Kidney glomerular epithelial cell (primary cell): Measurements from ENCODE around the gene MSANTD1.

ENCODE experiments used
- DNase-seq: peaks from one replicate; lab custom pipeline; 2025; lab: John Stamatoyannopoulos, UW

MSANTD1 gene

DNA sequence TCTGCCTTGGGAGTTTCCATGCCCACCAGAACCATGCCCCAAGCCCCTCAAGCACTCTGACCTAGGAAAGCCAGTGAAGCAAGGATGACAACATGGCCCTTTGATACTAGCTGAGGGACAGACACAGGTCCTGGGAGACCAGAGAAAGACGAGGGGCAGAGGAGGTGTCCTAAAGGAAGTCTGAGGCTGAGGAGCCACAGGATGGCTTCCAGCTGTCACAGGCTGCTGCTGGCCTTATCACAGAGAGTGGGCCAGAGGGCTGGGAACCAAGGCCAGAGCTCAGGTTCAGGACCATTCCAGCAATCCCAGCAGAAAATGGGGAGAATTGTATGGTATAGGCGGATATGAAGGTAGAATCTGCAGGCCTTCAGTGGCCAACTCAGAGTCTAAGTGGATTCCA, 31.7 kb upstream of the MSANTD1 start:
- no peak for DNase-seq

DNA sequence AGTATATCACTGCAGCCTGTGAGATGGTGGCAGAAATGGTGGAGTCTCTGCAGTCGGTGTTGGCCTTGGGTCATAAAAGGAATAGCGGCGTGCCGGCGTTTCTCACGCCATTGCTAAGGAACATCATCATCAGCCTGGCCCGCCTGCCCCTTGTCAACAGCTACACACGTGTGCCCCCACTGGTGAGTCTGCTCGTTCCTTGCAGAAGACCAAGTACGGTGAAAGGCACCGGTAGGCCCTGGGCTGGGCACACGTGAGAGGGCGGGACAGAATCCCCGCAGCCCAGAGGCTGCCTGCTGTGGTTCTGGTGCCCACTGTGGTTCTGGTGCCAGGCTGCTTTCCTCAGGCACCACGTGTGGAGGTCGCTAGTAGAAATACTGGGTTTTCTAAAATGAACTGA, 31.2 kb upstream of the MSANTD1 start:
- no peak for DNase-seq

DNA sequence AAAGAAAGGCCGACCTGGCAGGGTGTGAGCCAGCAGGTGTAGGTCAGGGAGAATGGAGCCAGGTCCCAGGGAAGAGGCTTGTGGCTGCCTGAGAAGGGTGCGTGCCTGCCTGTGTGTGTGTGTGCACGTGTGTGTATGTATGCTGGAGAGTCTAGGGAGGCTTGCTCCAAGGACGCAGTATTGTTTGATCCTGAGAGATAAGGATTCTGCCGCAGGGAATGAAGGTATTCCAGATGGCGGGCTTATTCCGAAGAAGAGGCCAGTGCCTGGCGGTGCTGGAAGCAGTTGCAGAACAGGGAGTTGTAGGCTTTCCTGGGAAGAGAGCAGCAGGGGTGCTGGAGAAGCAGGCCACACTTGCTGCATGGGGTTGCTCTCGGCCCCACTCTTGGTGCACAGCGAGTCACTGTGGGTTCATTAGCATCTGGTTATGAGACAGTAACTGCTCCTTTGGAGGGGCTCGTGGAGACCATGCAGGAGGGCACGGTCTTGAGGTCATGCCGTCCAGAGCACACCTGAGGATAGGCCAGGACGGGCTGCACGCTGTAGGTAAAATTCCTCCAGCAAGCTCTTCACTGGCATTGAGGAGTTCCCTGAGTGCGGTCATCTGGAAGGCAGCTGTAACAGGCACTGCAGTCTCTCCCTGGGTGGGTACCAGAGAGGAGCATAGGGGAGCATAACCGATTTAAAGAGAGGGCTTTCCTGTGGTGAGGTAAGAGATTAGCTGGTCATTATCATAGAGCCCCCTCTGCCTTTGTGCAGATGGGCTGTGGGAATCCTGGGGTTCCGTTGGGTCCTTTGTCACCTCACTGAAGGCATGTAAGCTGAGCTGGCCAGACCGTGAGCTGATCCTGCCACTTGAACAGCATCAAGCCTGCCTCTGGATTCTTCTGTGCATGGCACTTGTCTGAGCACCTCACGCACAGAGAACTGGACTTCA, 29.9 kb upstream of the MSANTD1 start:
- DNase-seq = no peak

DNA sequence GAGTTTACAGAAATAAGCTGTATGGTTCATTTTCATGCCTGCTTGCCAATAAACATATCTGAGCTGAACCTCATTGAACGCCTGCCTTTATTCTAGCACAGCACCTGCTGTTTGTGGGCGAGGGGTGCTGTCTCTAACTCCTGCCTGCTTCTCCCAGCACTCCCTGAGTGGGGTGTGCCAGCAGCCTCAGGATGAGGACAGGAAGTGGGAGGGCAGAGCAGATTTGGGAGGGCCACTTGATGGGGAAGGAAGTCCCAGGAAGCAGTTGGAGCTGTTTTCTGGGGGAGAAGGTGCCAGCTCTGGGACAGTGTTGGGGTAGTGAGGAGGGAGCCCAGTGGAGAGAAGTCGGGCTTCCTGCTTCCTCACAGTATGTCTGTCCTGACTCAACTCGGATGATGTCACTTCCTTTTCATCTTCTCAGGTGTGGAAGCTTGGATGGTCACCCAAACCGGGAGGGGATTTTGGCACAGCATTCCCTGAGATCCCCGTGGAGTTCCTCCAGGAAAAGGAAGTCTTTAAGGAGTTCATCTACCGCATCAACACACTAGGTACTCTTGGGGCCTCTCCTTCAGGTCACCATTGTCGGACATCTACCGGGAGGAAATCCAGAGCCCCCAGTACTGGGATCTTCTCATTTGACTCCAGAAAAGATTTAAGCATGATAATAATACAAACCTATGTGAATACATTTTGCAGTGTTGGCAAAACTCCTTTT, 29.0 kb upstream of the MSANTD1 start:
- DNase-seq = no peak

DNA sequence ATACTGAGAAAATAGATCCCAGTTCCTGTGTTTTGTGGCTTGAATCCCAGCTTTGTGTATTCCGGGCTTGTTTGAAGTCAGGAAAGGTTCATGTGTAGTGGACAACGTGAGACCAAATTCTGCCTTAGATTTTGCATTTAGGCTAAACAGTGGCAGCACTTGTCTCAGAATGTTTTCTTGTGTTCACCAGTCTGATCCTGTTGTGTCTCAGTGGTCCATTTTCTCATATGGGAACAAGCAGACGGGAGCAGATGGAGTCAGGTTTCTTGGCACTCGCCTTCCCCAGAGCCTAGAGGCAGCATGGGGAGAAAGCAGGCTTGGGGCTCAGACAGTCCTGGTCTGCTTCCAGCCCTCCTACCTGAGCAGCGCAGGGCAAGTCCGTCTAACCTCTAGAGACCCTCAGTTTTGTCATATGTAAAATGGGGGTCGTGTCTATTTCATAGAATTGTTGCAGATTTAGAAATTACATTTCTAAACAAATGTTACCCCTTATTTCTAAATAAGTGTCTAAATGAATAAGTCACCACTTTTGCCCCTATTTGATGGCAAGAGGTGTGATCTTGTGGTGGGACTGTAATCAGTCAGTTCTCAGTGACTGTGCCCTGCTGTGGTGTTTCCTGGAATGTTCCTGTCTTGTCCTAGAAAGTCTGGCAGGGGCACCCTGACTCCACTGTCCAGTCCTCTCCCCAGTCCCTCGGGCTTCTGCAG, 28.3 kb upstream of the MSANTD1 start:
- DNase-seq = no peak

DNA sequence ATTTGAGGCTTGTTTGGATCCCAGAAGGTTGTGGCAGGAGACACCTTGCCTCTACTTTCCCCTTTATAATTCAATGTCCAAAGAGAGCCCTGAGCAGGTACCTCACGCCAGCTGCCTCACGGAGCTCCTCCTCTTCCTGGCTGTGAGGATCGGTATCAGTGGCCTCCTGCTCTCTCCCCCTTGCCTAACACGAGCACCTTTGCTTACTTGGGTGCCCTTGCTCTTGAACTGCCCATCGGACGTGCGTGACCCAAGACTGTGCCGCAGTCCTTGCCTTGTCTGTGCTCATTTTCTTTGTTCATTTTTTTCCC, 27.8 kb upstream of the MSANTD1 start:
- no peak for DNase-seq

DNA sequence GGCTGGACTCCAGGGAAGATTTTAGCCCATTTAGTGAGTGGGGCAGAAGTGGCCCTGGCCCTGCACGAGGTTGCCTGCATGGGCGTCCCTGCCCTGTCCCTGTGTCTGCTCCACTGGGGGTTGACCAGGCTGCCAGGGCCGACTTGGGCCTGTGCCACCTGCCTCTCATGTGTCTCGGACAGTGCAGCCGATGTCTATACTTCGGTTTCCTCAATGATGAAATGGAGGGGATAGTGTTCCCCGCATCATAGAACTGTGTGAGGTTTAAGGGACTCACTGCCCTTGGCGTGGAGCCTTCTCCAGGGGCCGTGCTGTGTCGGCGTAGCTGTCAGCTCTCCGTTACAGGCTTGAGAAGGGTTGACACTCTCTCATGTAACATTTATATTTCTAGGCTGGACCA, 27.0 kb upstream of the MSANTD1 start:
- no peak for DNase-seq

DNA sequence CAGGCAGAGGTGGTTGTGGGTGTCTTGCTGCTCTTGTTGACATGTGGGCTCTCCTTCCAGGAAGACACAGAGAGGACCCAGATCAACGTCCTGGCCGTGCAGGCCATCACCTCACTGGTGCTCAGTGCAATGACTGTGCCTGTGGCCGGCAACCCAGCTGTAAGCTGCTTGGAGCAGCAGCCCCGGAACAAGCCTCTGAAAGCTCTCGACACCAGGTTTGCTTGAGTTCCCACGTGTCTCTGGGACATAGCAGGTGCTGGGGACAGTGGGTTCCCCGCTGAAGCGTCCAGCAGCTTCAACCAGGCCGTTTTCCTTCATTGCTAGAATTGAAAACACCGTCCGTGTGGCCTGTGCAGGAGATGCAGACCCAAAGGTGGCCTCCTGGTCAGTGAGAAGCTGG, 25.6 kb upstream of the MSANTD1 start:
- no peak for DNase-seq

DNA sequence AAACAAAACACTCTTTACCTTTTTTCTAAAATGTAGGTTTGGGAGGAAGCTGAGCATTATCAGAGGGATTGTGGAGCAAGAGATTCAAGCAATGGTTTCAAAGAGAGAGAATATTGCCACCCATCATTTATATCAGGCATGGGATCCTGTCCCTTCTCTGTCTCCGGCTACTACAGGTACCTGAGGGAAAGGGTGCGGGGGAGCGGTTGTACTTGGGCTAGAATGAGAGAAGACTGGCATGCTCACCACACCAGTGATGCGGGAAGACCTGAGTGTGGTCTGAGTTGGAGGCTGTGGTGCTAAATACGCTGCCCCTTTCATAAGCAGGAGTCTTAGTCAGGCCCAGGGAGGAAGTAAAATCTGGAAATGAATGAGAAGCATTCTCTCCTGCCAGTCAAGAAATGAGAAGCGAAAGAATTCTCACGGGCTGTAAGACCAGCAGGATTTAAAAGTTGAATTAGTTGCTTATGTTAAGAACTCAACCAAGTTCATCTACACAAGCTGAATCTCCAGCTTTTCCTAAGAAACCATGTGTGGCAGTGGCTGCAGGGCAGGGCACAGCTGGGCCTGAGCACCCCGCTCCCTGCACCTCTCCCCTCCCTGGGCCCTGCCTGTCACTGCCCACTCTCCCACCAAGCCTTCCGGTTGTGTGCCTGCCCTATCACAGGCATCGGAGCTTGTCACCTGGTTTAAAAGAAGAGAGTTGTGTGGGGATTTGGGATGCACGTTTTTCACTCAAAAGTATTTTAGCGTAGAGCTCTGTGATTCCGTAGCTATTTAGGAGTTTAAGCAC, 24.8 kb upstream of the MSANTD1 start:
- no peak for DNase-seq

DNA sequence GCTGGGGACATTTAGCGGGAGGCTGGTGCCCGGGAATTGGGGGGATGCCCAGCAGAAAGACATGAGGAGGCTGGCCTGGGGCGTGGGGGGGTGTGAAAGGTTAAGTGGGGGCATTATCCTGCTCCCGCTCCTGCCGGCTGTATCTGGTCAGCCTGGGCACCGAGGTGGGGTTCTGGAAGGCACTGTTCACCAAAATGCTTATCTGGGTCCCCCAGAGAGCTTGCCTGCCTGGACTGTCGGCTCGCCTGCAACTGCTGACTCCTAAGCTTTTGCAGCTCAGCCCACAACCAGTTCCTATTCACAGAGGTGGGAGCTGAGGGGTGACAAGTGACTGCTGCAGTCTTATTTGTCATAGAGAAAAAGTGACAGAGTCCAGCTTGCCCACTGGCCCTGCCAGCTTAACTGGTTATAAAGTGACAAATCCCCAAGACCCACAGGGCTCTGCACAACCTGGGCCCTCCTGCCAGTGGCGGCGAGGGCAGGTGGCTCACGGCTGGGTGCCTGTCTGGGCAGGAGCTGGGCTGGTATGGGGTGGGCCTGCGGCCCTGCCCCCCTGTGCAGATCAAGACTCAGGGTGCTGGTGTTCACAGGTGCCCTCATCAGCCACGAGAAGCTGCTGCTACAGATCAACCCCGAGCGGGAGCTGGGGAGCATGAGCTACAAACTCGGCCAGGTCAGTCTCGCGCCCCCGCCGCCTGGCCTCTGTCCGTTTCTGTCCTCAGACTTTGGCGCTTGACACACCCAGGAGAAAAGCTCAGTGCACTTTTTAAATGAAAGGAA, 23.7 kb upstream of the MSANTD1 start:
- no peak for DNase-seq

DNA sequence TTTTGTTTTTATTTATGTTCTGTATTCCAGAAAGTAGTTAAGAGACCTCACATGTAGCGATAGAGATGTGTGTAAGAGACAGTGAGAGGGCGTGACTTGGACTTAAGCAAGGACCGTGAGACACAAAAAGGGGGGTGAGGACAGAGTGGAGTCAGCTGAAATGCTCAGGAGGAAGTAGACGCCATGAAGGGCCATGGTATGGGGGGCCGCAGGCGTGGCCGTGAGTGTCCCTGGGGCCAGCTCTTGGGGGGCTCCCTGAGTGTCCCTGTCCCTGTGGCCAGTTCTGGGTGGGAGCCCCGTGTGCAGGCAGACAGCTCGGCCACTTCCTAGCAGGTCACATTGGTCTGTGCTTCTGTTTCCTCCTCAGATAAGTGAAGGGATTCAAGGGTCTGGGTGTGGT, 23.0 kb upstream of the MSANTD1 start:
- DNase-seq = no peak

DNA sequence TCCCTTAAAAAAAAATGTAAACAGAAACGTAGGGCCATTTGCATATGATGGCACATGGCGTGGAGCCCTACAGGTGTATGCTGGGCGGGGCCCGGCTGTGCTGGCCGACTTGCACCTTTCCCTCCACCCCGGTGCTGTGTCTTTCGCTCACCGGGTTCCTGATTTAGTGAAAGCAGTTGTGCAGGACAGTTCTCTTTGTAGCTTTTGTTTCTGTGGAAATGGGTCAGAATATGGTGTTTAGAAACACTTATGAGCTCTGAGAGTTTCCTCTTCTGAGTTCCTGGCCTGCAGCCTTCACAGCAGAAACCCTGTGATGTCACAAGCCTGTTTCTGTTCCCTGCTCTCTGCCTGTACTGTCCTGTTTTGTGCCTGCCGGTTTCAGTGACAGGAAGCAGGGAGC, 22.5 kb upstream of the MSANTD1 start:
- DNase-seq = no peak

DNA sequence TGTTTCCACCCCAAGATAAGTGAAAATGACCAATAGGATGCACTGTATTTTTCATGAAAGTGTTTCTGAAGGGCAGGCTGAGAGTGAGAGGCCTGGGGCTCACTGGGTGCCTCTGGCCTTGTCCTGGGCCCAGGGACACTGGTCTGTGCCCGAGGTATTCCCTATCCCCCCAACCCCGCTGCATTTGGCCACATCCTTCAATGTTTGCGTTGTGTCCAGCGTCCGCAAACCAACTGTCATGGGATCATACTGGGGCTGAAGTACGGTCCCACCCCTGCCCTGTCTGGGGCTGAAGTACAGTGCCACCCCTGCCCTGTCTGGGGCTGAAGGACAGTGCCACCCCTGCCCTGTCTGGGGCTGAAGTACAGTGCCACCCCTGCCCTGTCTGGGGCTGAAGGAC, 22.0 kb upstream of the MSANTD1 start:
- DNase-seq = no peak

DNA sequence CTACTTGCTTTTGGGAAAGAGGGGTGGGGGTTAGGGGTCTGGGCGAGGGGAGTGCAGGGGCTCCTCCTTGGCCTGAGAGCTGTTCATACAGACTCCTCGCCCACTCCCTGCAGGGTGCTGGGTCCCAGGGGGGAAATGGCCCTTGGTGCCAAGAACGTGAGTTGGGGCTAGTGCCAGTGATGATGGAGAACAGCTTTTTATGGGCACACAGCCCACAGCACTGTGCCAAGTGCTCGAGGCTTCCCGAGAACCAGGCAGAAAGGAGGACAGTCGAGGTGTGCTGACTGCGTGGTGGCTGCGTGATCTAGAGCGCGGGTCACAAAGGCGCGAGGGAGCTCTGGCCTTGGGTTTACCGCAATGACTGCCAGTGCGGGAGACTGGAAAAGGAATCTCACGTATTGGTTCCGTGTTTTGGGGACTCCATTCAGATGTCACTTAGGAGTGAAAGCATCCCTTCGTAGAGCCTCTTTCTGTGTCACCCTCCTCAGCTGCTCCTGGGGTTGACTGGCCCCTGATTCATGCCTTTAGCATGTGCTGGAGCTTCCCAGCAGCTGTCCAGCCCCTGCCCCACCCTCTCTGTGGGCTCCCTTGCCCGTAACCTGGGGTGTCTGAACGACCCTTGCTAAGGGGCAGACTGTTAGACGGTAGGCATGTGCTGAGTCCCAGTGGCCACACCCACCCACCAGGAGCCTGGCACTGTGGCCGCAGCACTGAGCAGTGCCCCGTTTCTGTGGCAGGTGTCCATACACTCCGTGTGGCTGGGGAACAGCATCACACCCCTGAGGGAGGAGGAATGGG, 20.9 kb upstream of the MSANTD1 start:
- DNase-seq = no peak

DNA sequence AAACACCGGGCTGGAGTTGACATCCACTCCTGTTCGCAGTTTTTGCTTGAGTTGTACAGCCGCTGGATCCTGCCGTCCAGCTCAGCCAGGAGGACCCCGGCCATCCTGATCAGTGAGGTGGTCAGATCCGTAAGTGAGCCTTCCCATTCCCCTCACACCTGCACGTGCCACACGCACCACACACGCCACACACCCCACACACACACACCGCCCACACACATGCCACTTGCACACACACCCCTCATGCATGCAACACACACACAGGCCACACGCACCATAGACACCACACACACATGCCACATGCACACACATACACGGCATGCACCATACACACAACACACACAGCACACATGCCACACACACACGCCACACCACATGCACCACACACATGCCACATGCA, 20.1 kb upstream of the MSANTD1 start:
- DNase-seq = no peak

DNA sequence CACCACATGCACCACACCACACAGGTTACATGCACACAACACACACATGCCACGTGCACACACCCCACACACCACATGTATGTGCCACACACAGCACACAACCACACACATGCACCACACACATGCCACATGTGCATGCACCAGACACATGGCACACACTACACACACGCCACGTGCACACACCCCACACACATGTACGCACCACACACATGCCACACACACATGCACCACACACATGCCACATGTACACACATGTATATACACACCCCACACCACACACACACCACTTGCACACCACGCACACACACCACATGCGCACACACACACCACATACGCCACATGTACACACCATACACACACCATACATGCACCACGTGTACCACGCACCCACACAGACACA, 19.6 kb upstream of the MSANTD1 start:
- DNase-seq = no peak

DNA sequence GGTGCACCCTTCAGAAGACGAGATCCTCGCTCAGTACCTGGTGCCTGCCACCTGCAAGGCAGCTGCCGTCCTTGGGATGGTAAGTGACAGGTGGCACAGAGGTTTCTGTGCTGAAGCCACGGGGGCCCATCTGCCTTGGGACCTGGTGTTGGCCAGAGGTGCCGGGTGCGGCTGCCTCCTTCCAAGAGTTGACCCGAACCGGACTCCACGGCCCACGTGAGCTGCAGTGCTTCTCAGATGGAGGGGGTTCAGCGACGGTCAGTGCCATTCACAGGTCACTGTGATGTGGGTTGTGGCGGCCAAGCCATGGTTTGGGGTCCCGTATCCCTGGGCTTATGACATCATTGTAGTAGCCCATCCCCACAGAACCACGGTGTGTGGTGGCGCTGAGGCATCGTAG, 19.0 kb upstream of the MSANTD1 start:
- no peak for DNase-seq

DNA sequence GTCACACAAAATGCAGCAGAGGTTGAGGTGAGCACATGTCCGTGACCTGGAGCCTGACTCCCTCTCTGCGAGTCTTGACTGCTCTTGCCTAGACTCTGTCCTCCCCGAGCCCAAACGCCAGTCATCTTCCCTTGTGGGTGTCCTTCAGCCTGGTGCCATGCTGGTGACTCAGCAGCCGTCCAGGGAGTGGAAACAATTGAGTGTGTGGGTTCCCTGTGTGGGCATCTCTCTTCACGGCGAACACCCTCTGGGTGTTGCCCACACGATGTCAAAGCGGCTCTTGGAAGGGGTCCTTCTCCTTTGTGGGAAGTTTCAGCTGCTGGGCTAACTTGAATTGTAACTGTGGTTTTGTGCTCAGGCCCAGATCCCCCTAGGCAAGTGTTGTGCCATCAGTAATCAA, 17.5 kb upstream of the MSANTD1 start:
- no peak for DNase-seq

DNA sequence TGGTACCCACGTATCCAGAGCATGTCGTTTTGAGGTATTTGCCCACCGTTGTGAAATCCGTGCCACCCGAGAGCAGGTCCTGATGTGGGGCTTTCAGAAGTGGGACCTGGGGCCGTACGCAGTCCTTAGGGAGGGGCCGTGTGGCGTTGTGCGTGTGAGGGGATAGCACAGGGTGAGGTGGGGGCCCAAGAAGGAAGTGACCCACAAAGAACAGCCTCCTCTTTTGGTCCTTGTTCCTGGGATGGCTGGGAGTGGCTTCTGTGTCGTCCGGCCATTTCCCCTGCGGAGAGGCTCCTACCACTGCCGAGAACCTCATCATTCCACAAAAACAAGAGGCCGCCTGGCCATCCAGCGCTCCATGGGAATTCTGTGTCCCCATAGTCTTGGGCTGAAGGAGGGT, 17.0 kb upstream of the MSANTD1 start:
- DNase-seq = no peak

DNA sequence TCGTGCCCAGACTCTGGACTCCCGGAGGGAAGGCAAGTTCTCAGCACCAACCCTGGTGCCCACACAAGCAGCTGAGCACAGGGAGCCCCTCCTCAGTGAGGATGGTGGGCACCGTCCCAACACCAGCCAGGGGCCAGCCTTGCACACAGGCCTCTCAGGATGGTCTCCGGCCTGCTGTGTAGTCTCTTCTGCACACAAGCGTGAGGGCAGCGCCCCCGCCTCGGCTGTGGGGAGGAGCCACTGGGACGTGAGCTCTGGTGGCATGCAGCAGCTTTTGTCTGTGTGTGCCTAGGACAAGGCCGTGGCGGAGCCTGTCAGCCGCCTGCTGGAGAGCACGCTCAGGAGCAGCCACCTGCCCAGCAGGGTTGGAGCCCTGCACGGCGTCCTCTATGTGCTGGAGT, 16.1 kb upstream of the MSANTD1 start:
- DNase-seq = no peak
